GM12874 (cell line): ENCODE measurements around the gene N4BP2.

Source experiments
- CTCF ChIP-seq: IDR thresholded peaks from 2 replicates; pipeline ENCODE4 v1.5.1; 2011; ENCODE audit warnings: low read depth, mild to moderate bottlenecking, control low read depth, low read length, moderate library complexity; ENCODE audit not compliant: insufficient read depth

Gene N4BP2

GRCh38 chr4:40150932-40151331 lies 94.3 kb downstream of the N4BP2 start:
- TF ChIP-seq CTCF, result no peak

DNA sequence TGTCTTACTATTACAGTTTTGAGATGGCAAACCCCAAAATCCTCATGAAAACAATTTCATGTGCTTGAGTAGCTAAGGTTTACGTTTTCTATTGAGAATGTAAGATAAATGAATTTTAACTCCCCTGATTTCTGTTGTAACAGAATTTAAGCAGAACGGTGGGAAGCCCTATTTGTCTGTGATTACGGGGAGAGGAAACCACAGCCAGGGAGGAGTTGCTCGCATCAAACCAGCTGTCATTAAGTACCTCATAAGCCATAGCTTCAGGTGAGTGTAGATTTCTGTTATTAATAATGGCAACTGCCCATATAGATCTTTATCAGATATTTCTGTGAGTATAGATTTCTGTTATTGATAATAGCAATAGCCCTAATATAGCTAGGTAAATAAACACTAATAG lies 96.0 kb downstream of the N4BP2 start:
- TF ChIP-seq CTCF, result no peak

DNA sequence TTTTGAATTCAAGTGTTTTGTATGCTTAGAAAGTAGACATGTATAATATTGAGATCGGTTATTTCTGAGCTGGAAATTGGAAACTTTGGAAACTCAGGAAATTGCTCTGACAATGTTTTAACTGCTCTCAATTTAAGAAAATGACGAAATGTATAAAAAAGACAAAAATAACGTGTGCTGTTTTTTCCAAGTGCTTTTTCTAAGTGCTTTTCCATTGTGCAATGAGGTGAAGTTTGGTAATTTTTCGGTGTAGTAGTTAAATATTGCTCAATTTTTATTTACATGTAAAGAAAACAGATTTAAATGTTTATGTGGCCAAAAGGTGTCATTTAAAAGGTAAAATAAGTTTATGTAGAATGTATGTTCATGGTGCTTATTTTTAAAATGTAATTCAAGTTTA lies 100.8 kb downstream of the N4BP2 start:
- TF ChIP-seq CTCF, result no peak

DNA sequence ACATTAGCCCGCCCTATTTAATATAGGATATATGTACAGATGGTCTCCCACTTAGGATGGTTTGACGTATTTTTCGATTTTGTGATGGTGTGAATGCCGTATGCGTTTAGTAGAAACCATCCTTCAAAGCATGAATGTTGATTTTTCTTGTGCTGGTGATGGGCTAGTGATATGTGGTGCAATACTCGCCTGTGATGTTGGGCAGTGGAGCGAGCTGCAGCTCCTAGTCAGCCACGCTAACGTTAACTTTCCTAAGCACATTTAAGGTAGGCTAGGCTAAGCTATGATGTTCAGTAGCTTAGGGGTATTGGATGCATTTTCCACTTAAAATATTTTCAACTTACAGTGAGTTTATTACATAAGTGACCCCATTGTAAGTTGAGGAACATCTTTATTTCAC lies 103.6 kb downstream of the N4BP2 start:
- TF ChIP-seq CTCF, result no peak

DNA sequence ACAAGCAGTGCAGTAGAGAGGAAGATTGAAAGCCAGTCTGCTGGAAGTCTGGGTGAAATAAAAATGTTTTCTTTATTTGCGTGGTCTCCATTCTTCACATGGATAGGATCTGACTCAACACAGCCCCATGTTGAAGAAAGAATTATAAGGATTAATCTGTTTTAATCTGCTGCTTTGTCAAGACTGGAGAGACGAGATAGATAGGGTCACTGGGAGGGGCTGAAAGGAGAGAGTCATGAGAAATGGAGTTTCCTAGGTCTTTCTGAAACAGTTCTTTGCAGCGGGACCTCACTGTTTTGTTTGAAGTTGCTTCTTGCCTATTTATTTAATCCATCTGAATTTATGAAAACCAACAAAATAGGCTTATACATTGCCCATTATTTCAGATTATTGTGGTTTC lies 107.8 kb downstream of the N4BP2 start:
- no peak for TF ChIP-seq CTCF

DNA sequence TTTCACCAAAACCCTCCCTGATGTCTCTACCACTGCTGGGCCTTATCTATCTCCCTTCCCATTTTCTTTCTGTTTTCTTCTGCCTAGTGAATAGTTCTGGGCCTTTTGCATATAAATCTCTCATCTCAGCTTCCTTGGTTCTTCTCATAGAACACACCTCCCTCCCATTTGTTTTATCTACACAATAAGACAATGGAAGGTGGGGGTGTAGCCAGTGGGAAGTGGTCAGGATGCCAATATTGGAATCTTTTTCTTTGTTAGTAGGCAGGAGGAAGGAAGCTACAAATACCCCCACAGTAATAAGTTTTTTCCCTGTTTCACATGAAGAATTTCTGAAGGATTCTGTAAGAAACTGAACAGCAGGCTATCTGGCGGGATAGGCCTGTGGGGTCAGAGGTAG lies 109.3 kb downstream of the N4BP2 start:
- no peak for TF ChIP-seq CTCF

DNA sequence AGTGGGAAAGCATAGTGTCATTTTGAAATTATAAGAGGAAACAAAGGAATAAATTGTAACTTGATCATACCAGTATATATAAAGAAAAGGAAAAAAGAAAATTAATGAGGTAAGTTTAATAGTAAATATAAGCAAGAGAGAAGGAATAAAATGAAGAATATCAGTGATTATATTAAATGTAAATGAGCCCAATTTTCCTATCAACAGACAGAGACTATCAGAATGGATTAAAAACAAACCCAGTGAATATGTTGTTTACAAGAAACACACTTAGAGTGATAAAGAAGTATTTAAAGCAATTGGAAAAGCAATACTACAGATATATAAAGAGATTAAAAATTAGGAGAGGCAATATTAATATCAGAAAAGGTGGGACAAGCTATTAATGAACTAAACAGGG lies 111.4 kb downstream of the N4BP2 start:
- TF ChIP-seq CTCF, result no peak

GRCh38 chr4:40170588-40170987 lies 113.9 kb downstream of the N4BP2 start:
- no peak for TF ChIP-seq CTCF
